HEK293T (cell line): ENCODE measurements around the gene NAV2.

Experiments used
- ARNT ChIP-seq: fragments of 450-650 bp; IDR thresholded peaks from 2 replicates; pipeline ENCODE4 v1.6.1; 2017; ENCODE audit warnings: mild to moderate bottlenecking
- BHLHE40 ChIP-seq: fragments of 450-650 bp; IDR thresholded peaks from 2 replicates; pipeline ENCODE4 v1.6.1; 2016; ENCODE audit warnings: mild to moderate bottlenecking, moderate library complexity, borderline replicate concordance
- CTBP1 ChIP-seq: fragments of 450-650 bp; IDR thresholded peaks from 2 replicates; pipeline ENCODE4 v1.6.1; 2016; ENCODE audit warnings: borderline replicate concordance
- ELF4 ChIP-seq: fragments of 450-650 bp; IDR thresholded peaks from 2 replicates; pipeline ENCODE4 v1.6.1; 2017; ENCODE audit warnings: antibody characterized with exemption
- FOXA1 ChIP-seq: fragments of 450-650 bp; IDR thresholded peaks from 2 replicates; pipeline ENCODE4 v1.6.1; 2016; ENCODE audit warnings: mild to moderate bottlenecking
- FOXM1 ChIP-seq: fragments of 450-650 bp; IDR thresholded peaks from 2 replicates; pipeline ENCODE4 v1.6.1; 2017; ENCODE audit warnings: mild to moderate bottlenecking, borderline replicate concordance
- HDGF ChIP-seq: fragments of 450-650 bp; IDR thresholded peaks from 2 replicates; pipeline ENCODE4 v1.6.1; 2017; ENCODE audit warnings: antibody characterized with exemption, borderline replicate concordance
- L3MBTL2 ChIP-seq: fragments of 450-650 bp; conservative IDR thresholded peaks from 2 replicates; pipeline ENCODE4 v1.6.1; 2016; ENCODE audit warnings: mild to moderate bottlenecking
- LEF1 ChIP-seq: fragments of 450-650 bp; IDR thresholded peaks from 2 replicates; pipeline ENCODE4 v1.6.1; 2017; ENCODE audit warnings: mild to moderate bottlenecking, borderline replicate concordance
- NFRKB ChIP-seq: fragments of 450-650 bp; IDR thresholded peaks from 2 replicates; pipeline ENCODE4 v1.6.1; 2016; ENCODE audit warnings: mild to moderate bottlenecking, moderate library complexity
- SP1 ChIP-seq: fragments of 450-650 bp; IDR thresholded peaks from 2 replicates; pipeline ENCODE4 v1.6.1; 2017
- SUZ12 ChIP-seq: fragments of 450-650 bp; IDR thresholded peaks from 2 replicates; pipeline ENCODE4 v1.6.1; 2016; ENCODE audit warnings: mild to moderate bottlenecking
- TARDBP ChIP-seq: fragments of 450-650 bp; IDR thresholded peaks from 2 replicates; pipeline ENCODE4 v1.6.1; 2016
- ZNF384 ChIP-seq: fragments of 450-650 bp; IDR thresholded peaks from 2 replicates; pipeline ENCODE4 v1.6.1; 2016

DNA sequence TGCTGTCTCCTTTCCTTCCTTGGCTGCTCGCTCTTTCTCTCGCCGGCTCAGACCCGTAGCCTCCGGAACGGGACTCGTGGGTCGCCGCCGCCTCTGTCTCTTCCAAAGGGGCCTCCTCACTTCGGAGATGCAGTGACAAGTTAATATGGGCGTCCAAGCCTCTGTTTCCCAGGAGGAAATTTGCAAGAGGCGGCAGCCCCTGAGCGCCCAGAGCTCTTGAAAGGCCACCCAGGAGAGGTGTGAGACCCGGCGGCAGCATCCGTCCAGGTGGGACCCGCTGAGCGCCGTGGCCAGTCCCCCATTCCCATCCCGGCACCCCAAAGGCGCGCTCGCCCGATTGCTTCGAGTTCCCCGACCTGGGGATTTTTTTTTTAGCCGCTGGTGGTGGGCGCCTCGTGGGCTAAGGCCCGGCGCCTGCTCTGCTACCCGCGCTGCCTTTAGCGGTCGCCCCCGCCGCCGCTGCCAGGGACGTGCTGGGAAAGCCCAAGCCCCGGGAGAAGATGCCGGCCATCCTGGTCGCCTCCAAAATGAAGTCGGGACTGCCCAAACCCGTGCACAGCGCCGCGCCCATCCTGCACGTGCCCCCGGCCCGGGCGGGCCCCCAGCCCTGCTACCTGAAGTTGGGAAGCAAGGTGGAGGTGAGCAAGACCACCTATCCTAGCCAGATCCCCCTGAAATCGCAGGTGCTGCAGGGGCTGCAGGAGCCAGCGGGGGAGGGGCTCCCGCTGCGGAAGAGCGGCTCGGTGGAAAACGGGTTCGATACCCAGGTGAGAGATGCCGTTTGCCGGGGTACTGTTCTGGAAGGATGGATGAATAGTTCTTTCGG is 772 bp downstream of the NAV2 start:
- no peak for TF ChIP-seq ELF4
- no peak for TF ChIP-seq SP1
- no peak for TF ChIP-seq ARNT
- no peak for TF ChIP-seq LEF1
- TF ChIP-seq BHLHE40: no peak
- TF ChIP-seq FOXM1: no peak
- no peak for TF ChIP-seq TARDBP
- no peak for TF ChIP-seq SUZ12
- no peak for TF ChIP-seq ZNF384
- TF ChIP-seq HDGF: no peak
- TF ChIP-seq CTBP1: no peak
- no peak for TF ChIP-seq NFRKB
- TF ChIP-seq FOXA1: no peak
- no peak for TF ChIP-seq L3MBTL2
